ENCODE data around the gene TMEM19.

The TMEM19 gene

DNA sequence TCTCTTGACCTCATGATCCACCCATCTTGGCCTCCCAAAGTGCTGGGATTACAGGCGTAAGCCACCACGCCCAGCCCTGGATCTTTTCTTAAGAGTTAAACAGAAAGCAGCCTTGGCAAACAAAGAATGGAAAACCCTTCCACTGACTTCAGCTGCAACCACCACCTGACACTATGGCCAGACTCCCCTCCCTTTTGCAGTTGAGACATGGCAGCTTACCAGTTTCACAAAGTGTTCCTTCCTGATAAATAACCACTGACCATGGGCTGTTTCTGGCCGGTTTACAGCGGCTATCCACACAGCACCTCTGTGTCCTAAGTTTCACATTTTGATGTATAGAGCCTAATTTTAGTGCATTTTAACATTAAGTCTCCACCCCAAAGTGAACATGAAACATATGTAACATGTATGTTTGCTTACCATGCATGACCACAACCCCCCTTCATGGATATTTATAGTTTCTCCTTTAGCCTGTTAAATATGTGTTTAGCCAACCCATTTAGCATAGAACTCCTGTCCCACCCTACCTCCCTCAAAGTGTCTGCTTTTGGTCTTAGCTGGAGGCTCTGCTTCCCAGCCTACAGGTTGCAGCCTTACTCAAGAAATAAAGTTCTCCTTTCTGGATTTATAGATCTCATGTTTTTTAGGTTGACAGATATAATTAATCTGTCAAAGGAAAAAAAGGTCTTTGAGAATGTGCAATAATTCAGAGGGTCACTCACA lies 36.1 kb downstream of the TMEM19 start:
- no peak for DNase-seq

DNA sequence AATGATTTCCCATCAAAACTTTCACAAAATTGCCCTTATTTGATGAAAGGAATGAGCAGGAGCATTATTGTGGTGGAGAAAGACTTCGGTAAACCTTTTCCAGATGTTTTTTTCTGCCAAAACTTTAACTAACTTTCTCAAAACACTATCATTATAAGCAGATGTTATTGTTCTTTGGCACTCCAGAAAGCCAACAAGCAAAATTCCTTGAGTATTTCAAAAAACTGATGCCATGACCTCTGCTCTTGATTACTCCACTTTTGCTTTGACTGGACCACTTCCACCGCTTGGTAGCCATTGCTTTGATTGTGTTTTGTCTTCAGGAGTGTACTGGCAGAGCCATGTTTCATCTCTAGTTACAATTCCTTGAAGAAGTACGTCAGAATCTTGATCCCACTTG lies 39.1 kb downstream of the TMEM19 start:
- DNase-seq: no peak

DNA sequence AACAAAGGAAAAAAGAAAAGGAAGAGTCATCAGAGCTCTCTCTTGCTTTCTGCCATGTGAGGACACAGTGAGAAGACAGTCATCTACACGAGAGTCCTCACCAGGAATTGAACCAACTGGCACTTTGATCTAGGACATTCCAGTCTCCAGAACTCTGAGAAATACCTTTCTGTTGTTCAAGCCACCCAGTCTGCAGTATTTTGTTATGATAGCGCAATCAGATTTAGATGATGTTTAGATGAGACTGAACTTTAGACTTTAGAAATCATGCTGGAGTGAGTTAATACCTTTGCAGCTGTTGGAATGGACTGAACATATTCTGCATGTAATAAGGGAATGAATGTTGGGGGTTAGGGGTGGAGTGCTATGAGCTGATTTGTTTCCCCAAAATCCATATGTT lies 40.7 kb downstream of the TMEM19 start:
- no peak for DNase-seq

DNA sequence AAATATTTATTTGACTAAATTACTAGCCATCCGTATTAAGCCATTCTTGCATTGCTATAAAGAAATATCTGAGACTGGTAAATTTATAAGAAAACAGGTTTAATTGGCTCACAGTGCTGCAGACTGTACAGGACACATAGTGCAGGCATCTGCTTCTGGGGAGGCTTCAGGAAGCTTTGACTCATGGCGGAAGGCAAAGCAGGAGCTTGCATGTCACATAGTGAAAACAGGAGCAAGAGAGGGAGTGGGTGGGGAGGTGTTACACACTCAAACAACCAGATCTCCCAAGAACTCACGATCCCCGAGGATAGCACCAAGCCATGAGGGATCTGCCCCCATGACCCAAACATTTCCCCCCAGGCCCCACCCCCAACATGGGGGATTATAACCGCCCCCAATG lies 42.1 kb downstream of the TMEM19 start:
- DNase-seq: no peak

DNA sequence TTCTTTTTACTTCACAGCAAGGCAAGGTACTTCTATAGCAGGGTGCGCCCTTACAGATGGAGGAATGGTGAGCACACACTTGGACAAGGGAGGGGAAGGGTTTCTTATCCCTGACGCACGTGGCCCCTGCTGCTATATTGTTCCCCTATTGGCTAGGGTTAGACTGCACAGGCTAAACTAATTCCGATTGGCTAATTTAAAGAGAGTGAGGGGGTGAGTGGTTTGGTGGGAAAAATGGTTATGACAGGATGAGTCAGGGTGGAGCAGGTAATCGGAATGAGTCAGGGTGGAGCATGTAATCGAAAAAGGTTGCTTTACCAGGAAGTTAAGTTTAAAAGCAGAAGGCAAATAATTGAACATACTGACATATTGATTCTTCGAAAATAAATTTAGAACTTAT lies 45.1 kb downstream of the TMEM19 start:
- DNase-seq: peak; percentile 57

DNA sequence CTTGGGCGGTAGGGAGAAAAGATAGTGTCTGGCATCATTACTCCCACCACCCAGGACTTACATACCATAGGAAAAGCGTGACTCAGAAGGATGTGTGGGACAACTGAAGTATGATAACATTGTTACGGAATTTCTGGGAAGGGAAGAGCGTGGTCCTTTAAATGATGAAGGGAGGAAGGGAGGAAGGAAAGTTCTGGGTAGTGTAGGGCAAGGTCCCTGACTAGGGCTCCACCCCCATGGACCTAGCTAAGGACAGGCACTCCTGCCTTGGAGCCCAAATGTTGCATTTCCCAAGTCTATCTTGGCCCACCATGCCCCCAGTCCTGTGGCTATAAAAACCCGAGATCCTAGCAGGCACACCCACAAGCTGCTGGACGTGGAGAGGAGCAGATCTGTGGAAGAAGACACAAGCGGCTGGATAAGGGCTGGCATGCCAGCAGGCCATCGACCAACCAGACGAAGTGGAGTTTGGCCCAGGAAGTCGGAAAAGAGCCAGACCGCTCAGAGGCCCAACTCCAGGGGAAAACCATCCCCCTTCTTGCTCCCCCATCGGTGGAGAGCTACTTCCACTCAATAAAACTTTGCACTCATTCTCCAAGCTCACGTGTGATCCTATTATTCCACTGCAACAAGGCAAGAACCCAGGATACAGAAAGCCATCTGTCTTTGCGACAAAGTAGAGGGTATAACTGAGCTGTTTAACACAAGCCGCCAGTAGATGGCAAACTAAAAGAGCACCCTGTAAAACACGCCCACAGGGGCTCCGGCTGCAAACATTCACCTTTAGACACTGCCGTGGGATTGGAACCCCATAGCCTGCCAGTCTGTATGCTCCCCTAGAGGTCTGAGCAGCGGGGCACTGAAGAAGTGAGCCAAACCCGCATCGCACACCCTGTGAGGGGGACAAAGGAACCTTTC lies 45.8 kb downstream of the TMEM19 start:
- peak; percentile 90 for DNase-seq

DNA sequence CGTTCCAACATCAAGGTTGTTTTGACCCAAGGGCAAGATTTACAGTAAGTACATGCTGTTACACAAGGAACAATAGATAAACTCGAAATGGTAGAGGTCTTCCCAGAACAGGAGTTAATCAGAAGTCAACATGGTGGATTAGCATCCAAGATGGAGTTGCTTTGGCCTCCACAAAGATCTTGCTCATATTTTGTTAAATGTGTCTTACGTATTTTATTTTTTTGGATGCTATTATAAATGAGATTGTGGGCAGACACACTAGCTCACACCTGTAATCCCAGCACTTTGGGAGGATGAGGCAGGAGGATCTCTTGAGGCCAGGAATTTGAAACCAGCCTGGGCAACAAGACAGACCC lies 46.5 kb downstream of the TMEM19 start:
- DNase-seq: no peak

DNA sequence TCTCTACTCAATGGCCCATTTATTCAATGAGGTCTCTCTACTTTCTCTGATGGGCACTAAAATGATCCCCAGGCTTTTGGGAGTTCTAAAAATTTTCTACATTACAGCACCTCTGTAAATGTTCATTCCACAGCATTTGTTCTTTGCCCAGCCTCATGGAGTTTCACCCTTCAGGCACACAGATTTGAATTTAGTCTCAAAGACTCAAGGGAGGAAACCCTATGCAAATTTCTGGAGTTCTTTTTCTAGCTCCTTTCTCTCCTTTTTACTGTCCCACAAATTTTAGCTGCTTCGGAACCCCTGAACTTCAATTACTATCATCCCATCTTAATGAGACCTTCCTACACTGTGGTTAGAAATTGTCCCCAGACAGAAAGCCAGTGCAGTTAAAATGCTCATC lies 51.3 kb downstream of the TMEM19 start:
- no peak for DNase-seq

DNA sequence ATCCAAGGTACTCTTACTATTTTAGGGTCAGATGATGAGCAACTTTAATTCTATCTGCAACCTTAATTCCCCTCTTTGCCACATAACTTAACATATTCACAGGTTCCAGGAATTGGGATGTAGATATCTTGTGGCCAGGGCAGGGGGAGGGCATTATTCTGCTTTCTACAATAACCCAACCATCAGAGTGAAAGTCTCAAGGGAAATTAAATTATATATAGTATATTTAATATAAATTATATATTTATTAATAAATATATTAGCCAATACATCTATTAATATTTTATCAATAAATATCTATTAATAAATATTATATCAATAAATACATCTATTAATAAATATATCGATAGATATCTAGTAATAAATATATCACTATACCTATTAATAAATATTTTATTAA lies 57.1 kb downstream of the TMEM19 start:
- no peak for DNase-seq

DNA sequence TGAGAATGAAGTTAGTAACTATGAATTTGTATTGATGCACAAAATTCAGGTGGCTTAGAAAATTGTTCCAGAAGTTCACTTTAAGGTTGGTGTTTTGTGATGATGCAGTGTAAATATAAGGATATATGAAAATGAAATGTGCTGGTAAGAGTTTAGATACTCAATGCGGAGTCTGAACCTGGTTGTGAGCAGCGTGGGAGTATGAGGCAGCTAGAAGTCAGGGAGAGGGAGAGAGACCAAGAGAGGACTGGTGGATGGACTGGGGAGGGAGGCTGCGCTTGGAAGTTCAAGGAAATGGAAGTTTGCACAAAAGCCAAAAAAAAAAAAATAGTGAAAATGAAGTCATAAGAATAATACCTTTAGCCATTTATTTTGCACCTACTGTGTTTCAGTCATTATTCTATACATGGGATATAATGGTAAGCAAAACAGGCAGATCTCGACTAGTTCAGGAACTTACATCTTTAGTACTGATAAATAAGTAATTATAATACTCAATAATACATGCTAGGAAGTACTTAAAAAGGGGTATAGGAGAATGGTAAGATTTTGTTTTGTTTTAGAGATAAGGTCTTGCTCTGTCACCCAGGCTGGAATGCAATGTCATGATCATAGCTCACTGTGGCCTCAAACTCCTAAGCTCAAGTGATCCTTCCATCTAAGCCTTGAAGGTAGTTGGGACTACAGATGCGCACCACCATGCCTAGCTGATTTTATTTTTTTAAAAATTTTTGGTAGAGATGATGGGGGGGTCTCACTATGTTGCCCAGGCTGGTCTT lies 58.8 kb downstream of the TMEM19 start:
- DNase-seq: no peak

DNA sequence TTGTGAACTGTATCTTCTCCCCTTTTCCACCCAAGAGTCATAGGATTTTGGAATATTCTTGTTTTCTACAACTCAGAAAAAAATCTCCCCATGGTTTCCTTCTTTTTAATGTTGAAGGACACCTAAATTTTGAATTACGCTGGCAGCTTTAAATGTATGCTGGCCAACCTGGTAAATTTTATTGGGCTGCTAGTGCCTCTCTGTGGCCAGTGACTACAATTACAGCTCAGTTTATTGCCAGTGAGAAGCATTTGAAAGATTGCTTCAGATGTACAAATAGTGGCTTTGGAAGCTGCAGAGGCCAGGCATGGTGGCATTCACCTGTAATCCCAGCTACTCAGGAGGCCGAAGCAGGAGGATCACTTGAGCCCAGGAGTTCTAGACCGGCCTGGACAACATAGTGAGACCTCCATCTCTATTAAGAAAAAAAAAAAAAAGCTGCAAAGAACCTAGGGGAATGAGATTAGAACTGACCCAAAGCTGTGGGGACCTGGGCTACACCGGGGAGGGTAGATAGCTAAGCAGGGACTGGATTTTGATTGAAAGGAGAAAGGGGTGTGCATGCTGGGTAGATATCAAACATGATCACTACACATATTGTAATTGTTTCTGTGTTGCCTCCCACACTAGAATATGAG lies 61.2 kb downstream of the TMEM19 start:
- DNase-seq: peak; percentile 67

DNA sequence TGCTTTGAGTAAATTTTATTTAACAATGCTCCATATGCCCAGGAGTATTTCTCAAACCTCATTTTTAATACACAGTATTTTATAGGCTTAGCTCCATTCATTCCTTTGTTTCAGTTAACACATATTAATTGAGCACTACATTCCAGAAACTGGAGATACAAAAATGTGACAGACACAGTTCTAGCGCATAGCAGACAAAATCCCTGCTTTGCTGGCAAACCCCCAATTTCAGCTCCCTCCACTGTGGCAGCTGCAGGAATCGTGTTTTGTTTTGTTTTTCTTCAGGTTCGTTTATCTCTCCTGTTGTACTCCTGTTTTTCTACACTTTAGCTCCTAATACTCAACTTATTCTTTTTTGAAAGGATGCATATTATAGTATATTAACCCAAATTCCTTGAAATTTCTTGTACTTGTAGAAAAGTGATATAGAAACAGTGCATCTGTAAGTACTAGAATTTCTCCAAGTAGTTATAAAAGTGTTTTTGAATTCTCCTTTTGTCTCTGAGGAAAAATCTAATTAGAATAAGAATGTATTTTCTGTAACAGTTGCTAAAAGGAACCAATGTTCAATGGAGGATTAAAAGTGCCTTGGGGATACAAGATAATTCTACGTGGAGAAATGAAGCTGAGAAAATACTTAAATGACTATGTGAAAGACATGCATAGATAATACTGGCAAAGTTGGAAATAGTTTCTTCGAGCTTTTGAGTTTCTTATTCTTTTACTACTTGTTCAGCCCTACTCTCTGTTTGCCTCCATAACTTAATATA lies 62.4 kb downstream of the TMEM19 start:
- DNase-seq: no peak

DNA sequence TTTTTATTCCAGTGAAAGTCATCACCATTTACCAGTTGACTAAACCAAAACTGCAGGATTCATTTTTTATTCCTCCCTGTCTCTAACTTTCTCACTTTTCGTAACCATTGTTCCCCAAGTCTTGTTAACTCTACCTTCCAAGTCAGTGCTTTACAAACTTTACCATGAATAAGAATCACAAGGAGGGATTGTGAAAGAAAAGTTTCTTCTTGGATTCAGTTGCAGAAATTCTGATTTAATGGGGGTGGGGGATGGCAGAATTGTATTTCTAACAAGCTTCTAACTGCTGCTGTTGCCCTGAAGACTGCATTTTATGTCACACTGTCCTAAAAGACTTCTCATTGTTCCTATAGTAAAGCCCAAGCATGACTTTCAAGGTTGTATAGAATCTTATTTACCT lies 63.8 kb downstream of the TMEM19 start:
- no peak for DNase-seq

DNA sequence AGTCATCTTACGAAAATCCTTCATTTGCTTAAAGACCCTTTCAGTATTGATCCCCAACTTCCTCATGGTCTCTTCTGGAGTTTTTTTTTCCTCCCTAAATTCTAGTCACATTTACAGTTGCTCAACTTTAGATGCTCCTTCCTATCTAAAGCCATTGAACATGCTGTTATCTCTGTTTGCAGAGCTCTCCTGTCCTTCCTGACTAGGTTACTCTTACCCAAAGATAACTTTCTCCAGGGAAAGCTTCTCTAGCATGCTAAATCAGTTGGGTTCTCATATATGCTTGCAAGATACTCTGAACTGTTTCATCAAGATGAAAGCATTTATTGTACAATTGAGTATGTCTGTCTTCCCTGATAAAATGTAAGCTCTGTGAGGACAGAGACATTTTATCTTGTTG lies 67.0 kb downstream of the TMEM19 start:
- no peak for DNase-seq

Data from EL (cell line).